Karpas-422 (cell line): ENCODE results near the gene DBET. TPM values are rescaled to one million over a fixed set of nuclear protein-coding genes. Genes with fewer than 3 reads are reported as not detected.
"Not testable (repeated sequence)": the region's sequence is repeated elsewhere in the genome, so short reads cannot be mapped to it uniquely, and the experiment has no call there.

ENCODE experiments used
- DNase-seq: peaks from one replicate; pipeline ENCODE4 v3.0.0-alpha.2; 2015
- H2AFZ ChIP-seq: fragments of 200-600 bp; sonication (generic); 2 replicates; pipeline ENCODE4 v1.6.1; 2014; ENCODE audit warnings: antibody characterized with exemption, low read length, mixed read lengths
- H3K27ac ChIP-seq: fragments of 200-600 bp; sonication (generic); 2 replicates; pipeline ENCODE4 v1.5.1; 2014; ENCODE audit warnings: mild to moderate bottlenecking, low read length, moderate library complexity
- H3K27me3 ChIP-seq: fragments of 200-600 bp; sonication (generic); 2 replicates; pipeline ENCODE4 v1.6.1; 2014; ENCODE audit warnings: low read length, mixed read lengths
- H3K36me3 ChIP-seq: fragments of 200-600 bp; sonication (generic); 2 replicates; pipeline ENCODE4 v1.6.1; 2014; ENCODE audit warnings: low read length, mixed read lengths; ENCODE audit not compliant: insufficient read depth
- H3K4me1 ChIP-seq: fragments of 200-600 bp; sonication (generic); 2 replicates; pipeline ENCODE4 v1.6.1; 2014; ENCODE audit warnings: mild to moderate bottlenecking, low read length, mixed read lengths
- H3K4me2 ChIP-seq: fragments of 200-600 bp; sonication (generic); 2 replicates; pipeline ENCODE4 v1.6.1; 2014; ENCODE audit warnings: low read length, low read depth, mild to moderate bottlenecking; ENCODE audit not compliant: poor library complexity, severe bottlenecking
- H3K4me3 ChIP-seq: fragments of 200-600 bp; sonication (generic); 2 replicates; pipeline ENCODE4 v1.5.1; 2014; ENCODE audit warnings: mild to moderate bottlenecking, antibody characterized with exemption, low read length, mixed read lengths
- H3K79me2 ChIP-seq: fragments of 200-600 bp; sonication (generic); 2 replicates; pipeline ENCODE4 v1.6.1; 2014; ENCODE audit warnings: mild to moderate bottlenecking, low read length, mixed read lengths
- H3K9ac ChIP-seq: fragments of 200-600 bp; sonication (generic); 2 replicates; pipeline ENCODE4 v1.6.0; 2014; ENCODE audit warnings: low read length
- H3K9me2 ChIP-seq: fragments of 200-600 bp; sonication (generic), shearing (Covaris generic); replicated peaks from 2 replicates; pipeline ENCODE4 v1.6.0; 2014; ENCODE audit warnings: mild to moderate bottlenecking, low read length, moderate library complexity; ENCODE audit not compliant: insufficient read depth
- H3K9me3 ChIP-seq: fragments of 300-700, 200-600 bp; sonication (generic); 2 replicates; pipeline ENCODE4 v1.6.1; 2014; ENCODE audit warnings: low read length, mixed read lengths
- H4K20me1 ChIP-seq: fragments of 200-600 bp; sonication (generic); 2 replicates; pipeline ENCODE4 v1.6.1; 2014; ENCODE audit warnings: mild to moderate bottlenecking, antibody characterized with exemption, low read length, low read depth; ENCODE audit not compliant: insufficient read depth
- total RNA-seq: library from RNA; depleted of rRNA; stranded (reverse); fragments of >200 nt; shearing (Covaris generic); gene quantifications from 2 replicates; pipeline ENCODE4 v1.2.3, GENCODE V29; 2014; ENCODE audit warnings: low replicate concordance

The DBET gene
- total RNA-seq, 1 experiment from 2014 or later = not detected

DNA sequence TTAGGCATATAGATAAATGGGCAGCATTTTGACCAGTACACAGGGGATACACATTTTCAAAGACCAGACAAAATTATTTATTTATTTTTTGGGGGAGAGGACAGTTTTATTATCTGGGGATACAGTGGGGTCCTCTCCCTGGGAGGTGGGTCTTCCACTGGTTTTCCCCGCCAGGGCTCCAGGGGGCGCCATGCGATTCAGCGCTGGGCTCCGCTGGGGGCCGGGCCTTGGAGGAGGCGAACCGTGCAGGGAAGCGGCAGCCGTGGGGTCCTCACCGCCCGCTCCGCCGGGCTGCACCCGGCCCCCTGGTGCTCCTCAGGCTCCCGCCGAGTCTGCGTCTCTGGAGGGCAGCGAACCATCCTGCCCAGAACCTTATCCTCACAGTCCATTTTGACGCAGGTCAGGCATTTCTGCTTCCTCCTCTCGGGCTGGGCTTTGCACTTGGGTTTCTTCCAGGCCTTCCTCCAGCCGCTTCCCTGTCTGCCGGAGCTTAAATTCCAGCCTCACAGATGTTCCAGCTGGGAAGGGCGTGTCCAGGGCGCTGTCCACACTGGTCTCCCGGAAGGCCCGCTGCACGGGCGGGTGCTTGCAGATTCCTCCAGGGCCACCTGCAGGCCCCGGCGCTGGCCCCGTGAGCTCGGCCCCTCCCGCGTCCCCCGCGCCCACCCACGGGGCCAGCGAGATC lies 26.5 kb upstream of the DBET start:
- not testable (repeated sequence) for H3K36me3 ChIP-seq, H3K27ac ChIP-seq, DNase-seq, H3K27me3 ChIP-seq, H2AFZ ChIP-seq, H3K4me2 ChIP-seq, H3K9me2 ChIP-seq, H4K20me1 ChIP-seq, H3K4me1 ChIP-seq, H3K4me3 ChIP-seq, H3K9me3 ChIP-seq, H3K9ac ChIP-seq, H3K79me2 ChIP-seq

DNA sequence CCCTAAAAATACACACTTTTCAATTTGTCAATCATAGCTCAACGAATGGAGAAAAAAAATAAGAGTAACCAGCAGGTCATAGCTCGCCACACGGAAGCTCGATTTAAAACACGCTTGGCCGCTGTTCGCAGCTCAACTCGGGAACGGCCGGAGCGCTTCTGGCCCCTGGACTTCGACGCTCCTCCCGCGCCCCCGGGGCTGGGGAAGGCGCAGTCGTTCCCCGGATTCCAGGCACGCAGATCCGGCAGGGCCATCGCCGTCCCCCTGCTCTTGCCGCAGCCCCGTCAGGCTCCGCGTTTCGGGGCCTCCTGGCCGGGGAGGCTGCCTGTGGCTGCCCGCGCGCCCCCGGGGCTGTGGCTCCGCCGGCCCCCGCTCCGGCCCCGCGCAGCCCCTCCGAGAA lies 23.4 kb upstream of the DBET start:
- H3K4me3 ChIP-seq, DNase-seq: not testable (repeated sequence)

DNA sequence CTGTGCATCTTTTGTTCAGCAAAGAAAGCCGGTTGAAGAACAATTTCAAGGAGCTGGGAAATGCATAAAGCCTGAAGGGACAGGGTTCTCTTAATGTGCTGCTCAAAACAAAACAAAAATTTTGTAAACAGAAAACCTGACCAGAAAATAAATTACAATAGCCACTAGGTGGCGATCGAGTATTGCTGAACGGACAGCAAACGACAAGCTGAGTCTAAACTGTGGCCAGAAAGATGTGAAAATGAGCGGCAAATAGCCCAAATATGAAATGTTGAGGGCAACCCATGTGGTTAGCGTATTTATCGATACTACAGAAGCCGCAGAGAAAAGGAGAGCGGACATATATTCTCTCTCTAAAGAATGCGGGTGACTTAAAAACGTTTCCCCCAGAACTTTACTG lies 16.7 kb upstream of the DBET start:
- H3K9ac ChIP-seq, H4K20me1 ChIP-seq, H2AFZ ChIP-seq, H3K4me1 ChIP-seq, H3K27ac ChIP-seq, H3K4me3 ChIP-seq, H3K36me3 ChIP-seq, H3K9me3 ChIP-seq, H3K79me2 ChIP-seq, H3K9me2 ChIP-seq, DNase-seq, H3K27me3 ChIP-seq, H3K4me2 ChIP-seq: not testable (repeated sequence)

More for the DNA sequence above, 23.4 kb upstream of the DBET start:
- H4K20me1 ChIP-seq, H3K4me2 ChIP-seq, H3K9me2 ChIP-seq, H3K9me3 ChIP-seq, H3K4me1 ChIP-seq, H3K27me3 ChIP-seq, H3K36me3 ChIP-seq, H3K79me2 ChIP-seq, H3K27ac ChIP-seq, H3K9ac ChIP-seq, H2AFZ ChIP-seq: not testable (repeated sequence)

DNA sequence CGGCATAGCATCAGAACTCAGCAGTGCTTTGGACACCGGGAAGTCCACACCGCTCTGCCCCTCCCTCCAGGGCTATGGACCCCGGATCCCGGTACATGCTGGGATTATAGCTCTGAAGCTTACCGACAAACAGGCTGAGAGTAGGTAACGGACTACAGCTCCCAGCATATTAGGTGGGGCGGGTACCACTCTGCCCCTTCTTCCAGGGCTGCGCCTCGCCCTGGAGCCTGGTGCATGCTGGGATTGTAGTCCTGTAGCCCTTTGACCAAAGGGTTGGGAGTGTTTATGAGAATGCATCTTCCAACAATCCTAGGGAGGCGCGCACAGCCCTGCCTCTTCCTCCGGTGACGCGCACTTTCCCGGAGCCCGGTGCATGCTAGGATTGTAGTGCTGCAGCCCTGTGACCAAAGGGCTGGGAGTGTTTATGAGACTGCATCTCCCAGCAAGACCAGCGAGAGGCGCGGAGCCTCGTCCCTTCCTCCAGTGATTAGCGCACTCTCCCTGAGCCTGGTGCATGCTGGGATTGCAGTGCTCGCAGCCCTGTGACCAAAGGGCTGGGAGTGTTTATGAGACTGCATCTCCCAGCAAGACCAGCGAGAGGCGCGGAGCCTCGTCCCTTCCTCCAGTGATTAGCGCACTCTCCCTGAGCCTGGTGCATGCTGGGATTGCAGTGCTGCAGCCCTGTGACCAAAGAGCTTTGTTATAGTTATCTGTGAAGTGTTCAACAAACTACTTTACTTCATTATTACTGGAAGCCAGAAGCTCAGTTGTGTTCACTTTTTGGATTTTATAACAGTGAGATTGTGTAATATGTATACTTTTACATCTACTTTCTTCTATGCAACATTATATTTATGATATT lies 14.7 kb upstream of the DBET start:
- H3K4me2 ChIP-seq, H3K79me2 ChIP-seq, H3K9me3 ChIP-seq, H3K9me2 ChIP-seq, H3K27ac ChIP-seq, H3K9ac ChIP-seq, H3K4me3 ChIP-seq, H4K20me1 ChIP-seq, H2AFZ ChIP-seq, DNase-seq, H3K27me3 ChIP-seq, H3K36me3 ChIP-seq, H3K4me1 ChIP-seq: not testable (repeated sequence)

DNA sequence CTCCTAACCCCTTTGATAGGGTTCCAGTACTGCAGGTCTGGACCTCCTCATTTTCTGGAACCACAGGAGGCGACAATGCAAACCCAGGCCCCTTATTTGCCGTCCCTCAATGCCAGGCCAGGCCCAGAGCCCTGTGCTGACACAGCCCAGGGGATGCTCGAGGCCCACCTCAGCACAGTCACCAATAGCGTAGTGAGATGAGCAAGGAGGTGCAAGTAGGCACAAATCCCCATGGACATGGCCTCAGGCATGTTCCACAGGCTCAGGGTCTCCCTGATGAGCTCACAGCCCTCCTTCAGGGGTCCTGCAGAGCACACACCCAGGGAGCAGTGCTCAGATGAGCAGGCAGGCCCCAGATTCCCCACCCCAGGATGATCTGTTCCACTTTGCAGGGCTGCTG lies 5.3 kb upstream of the DBET start:
- not testable (repeated sequence) for H3K4me3 ChIP-seq, H3K9me3 ChIP-seq, H3K4me1 ChIP-seq, H3K27me3 ChIP-seq, DNase-seq, H2AFZ ChIP-seq, H3K9me2 ChIP-seq, H3K79me2 ChIP-seq, H3K4me2 ChIP-seq, H3K9ac ChIP-seq, H3K27ac ChIP-seq, H3K36me3 ChIP-seq, H4K20me1 ChIP-seq

DNA sequence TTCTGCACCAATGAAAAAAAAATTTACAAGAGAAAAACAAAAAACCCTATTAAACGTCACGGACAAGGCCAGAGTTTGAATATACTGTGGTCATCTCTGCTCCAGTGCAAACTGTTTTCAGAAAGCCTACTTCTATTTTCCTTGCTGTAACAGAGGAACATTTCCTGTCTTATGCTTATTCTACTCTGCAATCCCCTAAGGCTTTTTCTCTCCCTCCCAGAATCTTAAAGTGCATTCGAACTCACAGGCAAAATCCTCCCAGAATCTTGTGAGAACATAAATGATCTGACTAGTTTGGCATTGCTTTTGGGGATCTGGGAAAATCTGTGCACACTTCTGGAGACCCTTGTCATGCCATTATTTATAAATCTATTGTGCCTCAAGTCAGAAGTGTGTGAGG lies 503 bp downstream of the DBET start:
- not testable (repeated sequence) for H3K4me2 ChIP-seq, H3K9ac ChIP-seq, H3K27me3 ChIP-seq, H4K20me1 ChIP-seq, H3K79me2 ChIP-seq, H3K27ac ChIP-seq, H3K36me3 ChIP-seq, H3K9me3 ChIP-seq, H3K4me1 ChIP-seq, H2AFZ ChIP-seq, H3K9me2 ChIP-seq, DNase-seq, H3K4me3 ChIP-seq

DNA sequence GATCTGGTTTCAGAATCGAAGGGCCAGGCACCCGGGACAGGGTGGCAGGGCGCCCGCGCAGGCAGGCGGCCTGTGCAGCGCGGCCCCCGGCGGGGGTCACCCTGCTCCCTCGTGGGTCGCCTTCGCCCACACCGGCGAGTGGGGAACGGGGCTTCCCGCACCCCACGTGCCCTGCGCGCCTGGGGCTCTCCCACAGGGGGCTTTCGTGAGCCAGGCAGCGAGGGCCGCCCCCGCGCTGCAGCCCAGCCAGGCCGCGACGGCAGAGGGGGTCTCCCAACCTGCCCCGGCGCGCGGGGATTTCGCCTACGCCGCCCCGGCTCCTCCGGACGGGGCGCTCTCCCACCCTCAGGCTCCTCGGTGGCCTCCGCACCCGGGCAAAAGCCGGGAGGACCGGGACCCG lies 4.0 kb downstream of the DBET start:
- not testable (repeated sequence) for H3K27me3 ChIP-seq, H3K9me3 ChIP-seq, H3K9me2 ChIP-seq, DNase-seq, H4K20me1 ChIP-seq, H2AFZ ChIP-seq, H3K4me3 ChIP-seq, H3K9ac ChIP-seq, H3K4me1 ChIP-seq, H3K27ac ChIP-seq, H3K36me3 ChIP-seq, H3K79me2 ChIP-seq, H3K4me2 ChIP-seq

DNA sequence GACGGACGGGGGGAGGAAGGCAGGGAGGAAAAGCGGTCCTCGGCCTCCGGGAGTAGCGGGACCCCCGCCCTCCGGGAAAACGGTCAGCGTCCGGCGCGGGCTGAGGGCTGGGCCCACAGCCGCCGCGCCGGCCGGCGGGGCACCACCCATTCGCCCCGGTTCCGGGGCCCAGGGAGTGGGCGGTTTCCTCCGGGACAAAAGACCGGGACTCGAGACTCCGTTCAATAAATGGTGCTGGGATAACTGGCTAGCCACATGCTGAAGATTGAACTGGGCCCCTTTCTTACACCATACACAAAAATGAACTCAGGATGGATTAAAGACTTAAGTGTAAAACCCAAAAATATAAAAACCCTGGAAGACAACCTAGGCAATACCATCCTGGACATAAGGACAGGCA lies 28.8 kb downstream of the DBET start:
- H3K27ac ChIP-seq, H3K9ac ChIP-seq, H3K36me3 ChIP-seq, H3K4me3 ChIP-seq, H2AFZ ChIP-seq, H3K79me2 ChIP-seq, H4K20me1 ChIP-seq, H3K4me1 ChIP-seq, H3K4me2 ChIP-seq, DNase-seq, H3K9me2 ChIP-seq, H3K9me3 ChIP-seq, H3K27me3 ChIP-seq: not testable (repeated sequence)
